Hepatocyte (in vitro differentiated cells): ENCODE results near the gene PDE8B.

Experiments used
- EZH2 ChIP-seq: fragments of 200-600 bp; sonication (generic); IDR thresholded peaks from 2 replicates; pipeline ENCODE4 v1.6.1; 2016; ENCODE audit warnings: antibody characterized with exemption, mild to moderate bottlenecking, borderline replicate concordance
- EZH2phosphoT487 ChIP-seq: fragments of 200-600 bp; sonication (generic); IDR thresholded peaks from one replicate; pipeline ENCODE4 v1.6.1; 2018; ENCODE audit warnings: antibody characterized with exemption, mild to moderate bottlenecking, low read depth, moderate library complexity; ENCODE audit not compliant: unreplicated experiment, severe bottlenecking
- TF ChIP-seq, protein P1 (sequence below): fragments of 200-600 bp; sonication (generic); IDR thresholded peaks from 2 replicates; pipeline ENCODE4 v1.5.1; 2016; ENCODE audit warnings: antibody characterized with exemption, mild to moderate bottlenecking; ENCODE audit not compliant: poor library complexity

DNA sequence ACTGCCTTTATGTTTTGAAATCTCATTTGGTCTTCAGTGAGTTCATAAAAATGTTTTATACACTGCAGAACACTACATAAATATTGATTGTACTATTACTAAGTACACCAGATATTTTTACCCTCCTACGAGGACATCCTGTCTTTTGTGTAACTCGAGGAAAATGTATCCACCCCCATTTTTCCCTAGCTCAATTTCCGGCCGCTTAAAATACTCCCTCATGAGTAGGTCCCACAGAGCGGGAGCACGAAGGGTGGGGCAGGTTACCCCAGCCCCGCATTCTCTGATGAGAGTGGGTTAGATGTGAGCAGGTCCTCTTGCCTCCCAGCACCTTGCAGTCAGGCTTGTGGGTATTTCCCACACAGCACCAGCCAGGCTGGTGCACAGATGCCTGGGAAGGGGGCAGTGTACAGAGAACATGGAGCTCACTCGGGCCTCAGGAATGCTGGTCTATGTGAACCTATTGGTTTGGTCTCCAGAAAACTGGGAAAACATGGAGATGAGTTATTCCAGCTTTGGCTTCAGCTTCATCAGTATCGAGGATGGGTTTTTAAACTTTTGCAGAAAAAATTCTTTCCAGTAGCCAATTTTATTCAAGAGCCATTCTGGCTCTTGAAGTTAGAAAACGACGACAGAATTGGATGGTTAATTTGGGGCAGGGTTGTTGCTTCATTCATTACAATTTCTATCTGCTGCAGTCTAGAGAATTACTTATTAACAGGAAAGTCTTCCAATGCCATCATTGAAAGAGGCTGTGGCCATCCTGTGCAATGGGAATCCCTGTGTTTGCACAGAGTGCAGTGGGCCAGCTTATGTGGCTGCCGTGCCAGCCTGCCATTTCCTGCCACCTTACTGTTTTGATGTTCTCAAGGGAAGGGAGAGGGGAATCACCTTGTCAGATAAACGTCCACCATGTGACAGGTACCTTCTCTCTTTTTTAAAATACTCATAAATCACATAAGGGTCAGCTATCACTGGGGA is 208.4 kb downstream of the PDE8B start:
- TF ChIP-seq EZH2phosphoT487 (no peak), EZH2 (no peak)
- TF ChIP-seq, protein P1, sequence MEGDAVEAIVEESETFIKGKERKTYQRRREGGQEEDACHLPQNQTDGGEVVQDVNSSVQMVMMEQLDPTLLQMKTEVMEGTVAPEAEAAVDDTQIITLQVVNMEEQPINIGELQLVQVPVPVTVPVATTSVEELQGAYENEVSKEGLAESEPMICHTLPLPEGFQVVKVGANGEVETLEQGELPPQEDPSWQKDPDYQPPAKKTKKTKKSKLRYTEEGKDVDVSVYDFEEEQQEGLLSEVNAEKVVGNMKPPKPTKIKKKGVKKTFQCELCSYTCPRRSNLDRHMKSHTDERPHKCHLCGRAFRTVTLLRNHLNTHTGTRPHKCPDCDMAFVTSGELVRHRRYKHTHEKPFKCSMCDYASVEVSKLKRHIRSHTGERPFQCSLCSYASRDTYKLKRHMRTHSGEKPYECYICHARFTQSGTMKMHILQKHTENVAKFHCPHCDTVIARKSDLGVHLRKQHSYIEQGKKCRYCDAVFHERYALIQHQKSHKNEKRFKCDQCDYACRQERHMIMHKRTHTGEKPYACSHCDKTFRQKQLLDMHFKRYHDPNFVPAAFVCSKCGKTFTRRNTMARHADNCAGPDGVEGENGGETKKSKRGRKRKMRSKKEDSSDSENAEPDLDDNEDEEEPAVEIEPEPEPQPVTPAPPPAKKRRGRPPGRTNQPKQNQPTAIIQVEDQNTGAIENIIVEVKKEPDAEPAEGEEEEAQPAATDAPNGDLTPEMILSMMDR: no peak
